Non-pigmented ciliary epithelial cell (primary cell): Measurements from ENCODE around the gene YAP1.
A peak's percentile ranks its signal among the peaks of the same experiment; 100 is the strongest.

Experiments used
- DNase-seq: peaks from one replicate; pipeline ENCODE4 v3.0.0-alpha.2; 2010; ENCODE audit warnings: low read depth

Gene YAP1

GRCh38 chr11:102117472-102118113 is 7.3 kb downstream of the YAP1 start:
- DNase-seq: no peak

- no peak for DNase-seq
Measured at GRCh38 chr11:102118937-102119336, 8.7 kb downstream of the YAP1 start.

GRCh38 chr11:102119997-102120396 is 9.8 kb downstream of the YAP1 start:
- no peak for DNase-seq

GRCh38 chr11:102120437-102120973 is 10.3 kb downstream of the YAP1 start:
- no peak for DNase-seq

GRCh38 chr11:102121329-102121728 is 11.1 kb downstream of the YAP1 start:
- no peak for DNase-seq

- no peak for DNase-seq
Measured at GRCh38 chr11:102134597-102134996, 24.4 kb downstream of the YAP1 start.

GRCh38 chr11:102135256-102135655 is 25.0 kb downstream of the YAP1 start:
- DNase-seq: no peak

- no peak for DNase-seq
Measured at GRCh38 chr11:102138223-102138622, 28.0 kb downstream of the YAP1 start.

- peak; percentile 70 for DNase-seq
Measured at GRCh38 chr11:102138670-102139069, 28.4 kb downstream of the YAP1 start.

GRCh38 chr11:102139081-102139498 is 28.8 kb downstream of the YAP1 start:
- DNase-seq: peak; percentile 58

GRCh38 chr11:102142333-102142732 is 32.1 kb downstream of the YAP1 start:
- DNase-seq: no peak

GRCh38 chr11:102143867-102144266 is 33.6 kb downstream of the YAP1 start:
- no peak for DNase-seq

- no peak for DNase-seq
Measured at GRCh38 chr11:102144357-102145355, 34.4 kb downstream of the YAP1 start.

- no peak for DNase-seq
Measured at GRCh38 chr11:102147015-102147414, 36.8 kb downstream of the YAP1 start.

GRCh38 chr11:102147632-102148031 is 37.4 kb downstream of the YAP1 start:
- no peak for DNase-seq

- no peak for DNase-seq
Measured at GRCh38 chr11:102148059-102148458, 37.8 kb downstream of the YAP1 start.

- DNase-seq: no peak
Measured at GRCh38 chr11:102151784-102152525, 41.7 kb downstream of the YAP1 start.

GRCh38 chr11:102153082-102153481 is 42.8 kb downstream of the YAP1 start:
- no peak for DNase-seq

- no peak for DNase-seq
Measured at GRCh38 chr11:102154806-102155205, 44.6 kb downstream of the YAP1 start.

- no peak for DNase-seq
Measured at GRCh38 chr11:102155676-102156075, 45.4 kb downstream of the YAP1 start.

GRCh38 chr11:102157219-102157618 is 47.0 kb downstream of the YAP1 start:
- DNase-seq: peak; percentile 31

GRCh38 chr11:102158164-102158735 is 48.0 kb downstream of the YAP1 start:
- no peak for DNase-seq
